Spinal cord (tissue), 10 donors: ENCODE measurements around the gene GRIK4. TPM values are rescaled to one million over a fixed set of nuclear protein-coding genes. Genes with fewer than 3 reads are reported as not detected.
"Not testable (repeated sequence)": the region's sequence is repeated elsewhere in the genome, so short reads cannot be mapped to it uniquely, and the experiment has no call there.

Source experiments
- DNase-seq, 6 donors: peaks; one replicate each; pipeline versions ENCODE4 v3.0.0 to v3.0.0-alpha.2; 2013 to 2015; ENCODE audit warnings: low spot score in 6 of 6, low read depth in 4 of 6
- H3K27ac ChIP-seq: one replicate; pipeline ENCODE4 v1.5.1; 2013; ENCODE audit warnings: low read depth, low read length, control low read depth
- H3K27me3 ChIP-seq: one replicate; pipeline ENCODE4 v1.6.1; 2013; ENCODE audit warnings: low read length; ENCODE audit not compliant: control insufficient read depth, insufficient read depth
- H3K36me3 ChIP-seq: one replicate; pipeline ENCODE4 v1.6.1; 2013; ENCODE audit warnings: low read length; ENCODE audit not compliant: control insufficient read depth, insufficient read depth
- H3K4me1 ChIP-seq: one replicate; pipeline ENCODE4 v1.6.1; 2013; ENCODE audit warnings: low read length; ENCODE audit not compliant: control insufficient read depth, insufficient read depth
- H3K4me3 ChIP-seq: one replicate; pipeline ENCODE4 v1.5.1; 2013; ENCODE audit warnings: low read depth, low read length, control low read depth
- H3K9me3 ChIP-seq: one replicate; pipeline ENCODE4 v1.6.1; 2013; ENCODE audit warnings: low read length; ENCODE audit not compliant: control insufficient read depth, insufficient read depth
- WGBS: methylation state at CpG from one replicate; pipeline ENCODE4 v1.1.5; 2013; ENCODE audit warnings: missing lambda C conversion rate; ENCODE audit not compliant: insufficient coverage; 5-methylcytosine and 5-hydroxymethylcytosine counted together
- polyA plus RNA-seq, 2 donors: library from polyadenylated mRNA; unstranded; fragments of 120-200 nt; gene quantifications; one replicate each; pipeline ENCODE4 v1.2.1, GENCODE V29; 2013; ENCODE audit not compliant: insufficient read length in 2 of 2
- total RNA-seq, 2 donors: library from RNA; depleted of rRNA in 1 of 2; stranded (reverse); fragments of 120-200 nt in 1 of 2; fragments of >200 nt in 1 of 2; gene quantifications; one replicate each; pipeline versions ENCODE4 v1.2.3 to v1.2.4, GENCODE V29; 2013 to 2014
- donor health status: healthy.

GRIK4 gene
- total and polyA plus RNA-seq, 4 donors, result 5.2 to 23.2 (median 12.3) TPM

- DNase-seq, H3K4me3 ChIP-seq, H3K27ac ChIP-seq, H3K36me3 ChIP-seq, H3K4me1 ChIP-seq, H3K9me3 ChIP-seq, H3K27me3 ChIP-seq: not testable (repeated sequence)
- no CpG with 5 or more reads among the region's 3 CpGs for WGBS
Observed at GRCh38 chr11:120503529-120503928, 8.0 kb upstream of the GRIK4 start.

DNA sequence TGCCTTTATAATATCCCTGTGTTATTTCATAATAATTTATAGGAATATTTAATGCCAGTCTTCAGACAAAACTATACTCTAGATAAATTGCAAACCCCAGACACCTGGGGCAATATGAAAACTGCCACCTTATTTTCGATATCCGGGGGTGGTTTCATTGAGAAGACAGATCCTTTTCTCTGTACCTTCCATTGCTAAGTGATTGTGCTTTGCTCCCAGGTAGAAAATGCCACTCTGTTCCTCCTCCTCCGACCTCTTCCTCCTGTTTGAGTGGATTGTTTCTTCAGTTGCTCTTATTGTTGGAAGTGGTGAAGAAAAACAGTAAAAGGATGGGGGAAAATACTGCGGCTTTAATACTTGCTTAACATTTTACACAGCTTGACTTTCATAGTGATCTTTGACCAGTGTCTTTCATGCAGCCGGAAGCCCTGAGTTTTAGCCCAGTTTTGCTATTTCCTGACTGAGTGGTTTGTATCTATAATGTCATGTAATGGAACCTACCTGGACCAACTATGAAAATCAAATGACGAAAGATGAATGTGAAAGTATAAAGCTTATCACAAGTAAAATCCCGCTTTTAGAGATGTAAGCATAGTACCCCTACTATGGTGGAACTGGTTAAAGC, 5.6 kb upstream of the GRIK4 start:
- Histone ChIP-seq H3K4me1 (peaks cover 7% of the 10 kb centered on the region), H3K36me3 (no peaks in the 10 kb centered on the region), H3K9me3 (no peaks in the 10 kb centered on the region), H3K27me3 (peaks cover 7% of the 10 kb centered on the region), H3K4me3 (no peak overlapping the region), H3K27ac (no peak overlapping the region)
- DNase-seq, result no peak
- no CpG with 5 or more reads among the region's 7 CpGs for WGBS

DNA sequence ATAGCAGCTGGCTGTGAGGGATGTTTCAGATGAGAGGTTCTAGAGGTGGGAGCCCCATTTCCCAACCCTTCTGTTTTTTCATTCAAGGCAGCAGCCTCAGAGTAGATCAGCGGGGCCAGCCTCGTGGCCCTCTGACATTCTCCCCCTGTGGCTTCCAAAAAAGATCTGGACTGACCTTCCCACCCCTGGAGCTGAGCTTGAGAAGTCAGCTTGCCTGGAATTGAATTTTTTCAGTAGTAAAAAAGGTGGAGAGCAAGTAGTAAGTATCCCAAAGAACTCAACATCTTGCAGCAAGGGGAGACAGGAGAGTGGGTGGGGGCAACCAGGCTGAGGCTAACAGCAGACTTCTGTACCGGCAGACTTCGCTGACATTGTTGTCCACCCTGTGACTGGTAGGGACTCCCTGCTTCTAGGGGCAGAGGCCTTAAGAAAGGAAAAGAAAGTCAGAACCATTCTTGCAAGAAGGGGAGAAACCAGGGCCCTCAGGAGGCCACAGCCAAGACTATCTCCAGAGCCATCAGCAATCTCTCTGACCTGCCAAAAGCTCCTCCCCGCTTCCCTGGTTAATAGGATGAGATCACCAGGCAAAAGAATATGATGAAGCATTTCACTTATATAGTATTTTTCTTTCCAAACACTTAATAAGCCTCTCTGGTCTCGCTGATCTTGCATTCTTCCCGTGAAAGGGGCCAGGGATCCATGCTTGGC, 2.0 kb upstream of the GRIK4 start:
- H3K27me3 ChIP-seq, result peaks cover 7% of the 10 kb centered on the region
- no peak overlapping the region for H3K27ac ChIP-seq
- H3K4me3 ChIP-seq, result no peak overlapping the region
- H3K36me3 ChIP-seq, result peaks cover 4% of the 10 kb centered on the region
- 96% methylated on average over 2 of the region's 7 CpGs for WGBS
- H3K9me3 ChIP-seq, result no peaks in the 10 kb centered on the region
- no peak for DNase-seq
- H3K4me1 ChIP-seq, result peaks cover 25% of the 10 kb centered on the region

GRCh38 chr11:120510406-120511115, 987 bp upstream of the GRIK4 start:
- no peak for DNase-seq
- H3K4me3 ChIP-seq, result no peak overlapping the region
- H3K36me3 ChIP-seq, result peaks cover 10% of the 10 kb centered on the region
- no peaks in the 10 kb centered on the region for H3K9me3 ChIP-seq
- 74% methylated on average over 14 of the region's 20 CpGs for WGBS
- H3K27me3 ChIP-seq, result peaks cover 7% of the 10 kb centered on the region
- H3K27ac ChIP-seq, result no peak overlapping the region
- H3K4me1 ChIP-seq, result peaks cover 27% of the 10 kb centered on the region

DNA sequence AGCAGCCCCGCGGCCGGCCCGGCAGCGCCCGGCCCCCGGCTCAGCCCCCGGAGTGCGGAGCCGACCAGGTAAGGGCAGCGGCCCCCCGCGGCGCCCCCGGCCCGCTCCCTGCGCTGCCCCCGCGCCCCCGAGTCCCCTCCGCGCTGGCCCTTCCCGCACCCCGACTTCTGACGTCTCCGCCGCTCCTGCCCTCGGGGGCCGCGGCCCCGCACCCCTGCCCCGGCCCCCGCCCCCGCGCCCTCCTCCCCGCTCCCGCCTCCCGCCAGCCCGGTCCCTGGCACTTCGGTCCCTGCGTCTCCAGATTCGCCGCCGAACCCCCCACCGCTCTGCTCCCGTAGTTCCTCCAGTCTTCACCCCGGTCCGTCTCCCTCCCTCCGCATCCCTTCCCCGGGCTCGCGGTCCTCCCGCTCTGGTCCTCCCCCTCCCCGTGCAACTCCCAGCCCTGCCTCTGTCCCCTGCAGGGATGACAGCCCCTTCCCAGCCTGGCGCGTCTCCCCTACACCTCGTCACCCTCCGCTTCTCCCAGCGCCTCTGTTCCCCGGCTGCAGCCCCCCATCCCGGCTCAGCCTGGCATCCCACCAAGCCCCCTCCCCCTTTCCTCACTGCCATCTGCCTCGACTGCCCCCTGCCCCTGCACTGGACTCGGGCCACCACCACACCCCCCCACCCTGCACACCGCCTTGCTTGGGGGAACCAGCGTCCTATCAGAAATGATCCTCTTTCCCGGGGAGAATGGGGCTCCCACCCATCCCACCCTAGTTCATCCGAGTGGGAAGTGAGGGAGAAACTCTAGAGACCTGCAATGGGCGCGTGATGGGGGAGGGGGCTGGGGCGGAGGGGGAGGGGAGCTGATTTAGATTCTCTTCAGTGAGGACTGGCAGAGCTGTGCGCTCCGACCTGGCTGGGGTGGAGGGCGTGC, 531 bp downstream of the GRIK4 start:
- Histone ChIP-seq H3K36me3 (peaks cover 18% of the 10 kb centered on the region), H3K4me1 (peaks cover 41% of the 10 kb centered on the region), H3K27me3 (peaks cover 7% of the 10 kb centered on the region), H3K9me3 (no peaks in the 10 kb centered on the region), H3K4me3 (peak overlapping the region; percentile 54), H3K27ac (no peak overlapping the region)
- peak in 2 of 6 donors; percentile 57 to 58 for DNase-seq
- WGBS, result 2% methylated on average over 50 of the region's 73 CpGs

GRCh38 chr11:120512739-120513435, 1.3 kb downstream of the GRIK4 start:
- Histone ChIP-seq H3K27me3 (peaks cover 7% of the 10 kb centered on the region), H3K4me3 (peak overlapping the region; percentile 32), H3K27ac (no peak overlapping the region), H3K36me3 (peaks cover 21% of the 10 kb centered on the region), H3K4me1 (peaks cover 49% of the 10 kb centered on the region), H3K9me3 (no peaks in the 10 kb centered on the region)
- WGBS, result 63% methylated on average over 21 of the region's 22 CpGs
- DNase-seq, result peak in 2 of 6 donors; percentile 55 to 70

GRCh38 chr11:120513436-120514315, 2.1 kb downstream of the GRIK4 start:
- Histone ChIP-seq H3K4me3 (no peak overlapping the region), H3K27me3 (peaks cover 9% of the 10 kb centered on the region), H3K36me3 (peaks cover 21% of the 10 kb centered on the region), H3K4me1 (peaks cover 50% of the 10 kb centered on the region), H3K27ac (no peak overlapping the region), H3K9me3 (no peaks in the 10 kb centered on the region)
- peak in 1 of 6 donors; percentile 25 for DNase-seq
- WGBS, result 70% methylated on average over 10 of the region's 19 CpGs

DNA sequence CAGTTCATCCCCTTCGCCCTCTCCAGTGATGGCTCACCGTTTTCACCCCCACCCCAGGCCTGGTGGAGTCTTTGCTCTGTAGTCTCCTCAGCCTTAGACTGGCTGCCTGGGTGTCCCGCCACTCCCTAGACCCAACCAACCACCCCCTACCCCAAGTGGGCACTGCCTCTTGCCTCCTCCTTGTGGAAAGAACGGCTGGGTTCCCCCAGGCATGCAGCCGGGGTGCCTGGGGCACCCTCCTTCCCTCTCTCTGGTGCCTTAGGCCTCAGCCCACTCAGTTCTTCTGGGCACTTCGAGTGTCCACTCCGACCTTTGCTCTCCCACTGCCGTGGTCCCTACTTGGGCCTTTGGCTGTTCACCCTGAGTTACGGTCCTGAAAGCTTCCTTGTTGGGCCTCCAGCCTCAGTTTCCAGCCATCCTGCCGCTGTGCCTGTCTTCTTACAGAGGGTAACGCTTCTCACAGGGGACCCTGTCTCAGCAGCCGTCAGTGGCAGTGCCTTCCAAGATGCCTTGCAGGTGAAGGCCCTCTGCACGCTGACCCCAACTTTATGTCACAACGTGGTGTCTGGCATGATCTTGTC, 3.1 kb downstream of the GRIK4 start:
- Histone ChIP-seq H3K36me3 (peaks cover 21% of the 10 kb centered on the region), H3K4me3 (no peak overlapping the region), H3K27ac (no peak overlapping the region), H3K4me1 (peaks cover 50% of the 10 kb centered on the region), H3K27me3 (peaks cover 4% of the 10 kb centered on the region), H3K9me3 (no peaks in the 10 kb centered on the region)
- no peak for DNase-seq
- 91% methylated on average over 14 of the region's 14 CpGs for WGBS
